GM18499 (cell line): ENCODE measurements around the gene CCDC88A.
"Not testable (repeated sequence)": the region's sequence is repeated elsewhere in the genome, so short reads cannot be mapped to it uniquely, and the experiment has no call there.

ENCODE experiments used
- ATAC-seq: cut with Tn5 transposase; IDR thresholded peaks from one replicate; pipeline ENCODE4 v1.9.1; 2021; ENCODE audit warnings: moderate number of reproducible peaks; ENCODE audit not compliant: insufficient read depth, unreplicated experiment

CCDC88A gene

DNA sequence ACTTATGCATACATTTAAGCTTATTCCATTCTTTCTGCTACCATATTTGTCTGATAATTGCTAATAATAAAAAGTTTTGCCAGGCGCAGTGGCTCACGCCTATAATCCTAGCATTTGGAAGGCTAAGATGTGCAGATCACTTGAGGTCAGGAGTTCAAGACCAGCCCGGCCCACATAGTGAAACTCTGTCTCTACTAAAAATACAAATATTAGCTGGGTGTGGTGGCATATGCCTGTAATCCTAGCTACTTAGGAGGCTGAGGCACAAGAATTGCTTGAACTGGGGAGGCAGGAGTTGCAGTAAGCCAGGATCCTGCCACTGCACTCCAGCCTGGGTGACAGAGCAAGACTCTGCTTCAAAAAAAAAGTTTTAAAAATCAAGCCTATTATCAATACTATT is 160.1 kb downstream of the CCDC88A start:
- ATAC-seq, result not testable (repeated sequence)

DNA sequence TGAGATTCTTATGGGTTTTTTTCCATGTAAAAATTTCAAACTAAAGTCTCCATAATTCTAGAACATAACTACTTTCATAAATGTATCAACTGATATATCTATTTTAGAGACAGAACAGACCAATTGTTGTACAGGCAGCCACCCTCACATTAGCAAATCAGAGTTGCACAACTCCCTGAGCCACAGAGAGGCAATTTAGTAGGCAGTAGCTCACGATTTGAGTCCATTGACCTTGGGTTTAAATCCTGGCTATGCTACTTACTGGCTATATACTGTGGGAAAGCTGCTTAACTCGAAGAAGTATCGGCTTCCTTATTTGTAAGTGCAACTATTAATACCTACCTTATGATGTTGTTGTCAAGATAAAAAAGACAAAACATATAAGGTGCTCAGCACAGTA is 166.8 kb downstream of the CCDC88A start:
- no peak for ATAC-seq

DNA sequence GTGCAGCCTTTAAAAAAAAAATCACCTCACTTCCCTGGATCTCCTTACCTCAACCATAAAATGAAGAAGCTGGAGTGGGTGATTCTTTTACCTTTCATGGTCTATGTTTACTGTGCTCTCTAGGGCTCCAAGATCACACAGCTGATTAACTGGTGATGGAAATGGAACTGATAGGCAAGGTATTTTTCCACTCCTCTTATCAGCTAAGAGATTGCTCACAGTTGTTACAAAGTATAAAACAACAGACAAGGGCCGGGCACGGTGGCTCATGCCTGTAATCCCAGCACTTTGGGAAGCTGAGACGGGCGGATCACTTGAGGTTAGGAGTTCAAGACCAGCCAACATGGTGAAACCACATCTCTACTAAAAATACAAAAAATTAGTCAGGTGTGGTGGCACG is 172.6 kb downstream of the CCDC88A start:
- no peak for ATAC-seq

DNA sequence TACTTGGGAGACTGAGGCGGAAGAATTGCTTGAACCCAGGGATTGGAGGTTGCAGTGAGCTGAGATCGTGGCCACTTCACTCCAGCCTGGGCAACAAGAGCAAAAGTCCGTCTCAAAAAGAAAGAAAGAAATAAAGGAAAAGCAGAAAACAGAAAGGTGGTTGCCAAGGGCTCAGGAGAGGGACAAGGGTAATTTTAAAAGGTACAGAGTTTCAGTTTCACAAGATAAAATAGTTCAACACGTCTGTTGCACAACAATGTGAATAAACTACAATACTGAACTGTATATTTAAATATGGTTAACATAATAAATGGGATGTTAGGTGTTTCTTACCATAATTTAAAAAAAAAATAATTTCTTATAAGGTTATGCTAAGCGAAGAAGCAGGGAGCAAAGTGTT is 174.2 kb downstream of the CCDC88A start:
- ATAC-seq, result no peak

DNA sequence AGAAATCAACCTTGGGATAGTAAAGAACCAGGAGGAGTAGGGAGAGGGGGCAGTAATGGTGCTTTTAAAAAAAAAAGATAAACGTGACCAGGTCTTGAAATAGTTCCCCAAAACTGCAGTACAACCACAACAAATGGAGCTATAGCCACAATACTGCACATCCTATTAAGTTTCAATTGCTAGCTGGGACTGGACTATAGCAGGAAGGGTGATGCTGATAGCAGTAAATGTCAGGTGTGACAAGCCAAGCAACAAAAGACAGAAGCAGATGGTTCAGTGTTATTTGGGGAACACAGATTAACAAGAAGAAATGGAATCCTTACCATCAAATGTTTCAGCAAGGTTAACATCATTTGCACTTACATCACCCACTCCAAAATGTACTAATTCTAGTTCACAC is 177.0 kb downstream of the CCDC88A start:
- no peak for ATAC-seq

DNA sequence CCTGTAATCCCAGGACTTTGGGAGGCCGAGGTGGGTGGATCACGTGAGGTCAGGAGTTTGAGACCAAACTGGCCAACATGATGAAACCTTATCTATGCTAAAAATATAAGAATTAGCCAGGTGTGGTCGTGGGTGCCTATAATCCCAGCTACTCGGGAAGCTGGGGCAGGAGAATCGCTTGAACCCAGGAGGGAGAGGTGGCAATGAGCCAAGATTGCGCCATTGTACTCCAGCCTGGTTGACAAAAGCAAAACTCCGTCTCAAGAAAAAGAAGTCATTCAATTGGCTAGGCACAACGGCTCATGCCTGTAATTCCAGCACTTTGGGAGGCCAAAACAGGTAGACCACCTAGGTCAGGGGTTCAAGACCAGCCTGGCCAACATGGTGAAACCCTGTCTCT is 178.1 kb downstream of the CCDC88A start:
- ATAC-seq, result not testable (repeated sequence)

DNA sequence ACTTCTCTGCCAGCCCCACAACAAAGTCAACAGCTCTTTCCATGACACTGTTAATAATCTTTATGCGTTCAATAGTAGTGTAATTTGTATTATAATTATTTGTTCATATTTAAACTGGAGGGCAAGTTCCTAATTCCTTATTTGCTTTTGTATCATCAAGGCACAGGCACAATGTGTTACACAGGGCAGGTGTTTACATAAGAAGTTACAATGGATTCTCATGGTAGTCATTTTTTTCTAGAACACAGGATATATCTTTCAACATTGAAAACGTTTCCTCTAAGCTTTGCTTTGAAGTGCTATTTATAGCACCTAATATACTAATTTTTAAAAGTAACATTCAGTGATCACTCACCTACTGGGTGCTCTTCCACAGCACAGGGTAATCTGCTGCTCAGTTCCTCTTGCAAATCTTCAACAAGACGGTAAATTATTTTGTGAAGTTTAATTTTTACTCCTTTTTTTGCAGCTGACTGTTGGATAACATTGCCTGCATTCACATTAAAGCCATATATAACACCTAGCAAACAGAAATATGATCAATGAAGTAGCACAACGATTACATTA is 179.9 kb downstream of the CCDC88A start:
- no peak for ATAC-seq
